HepG2 (cell line): ENCODE measurements around the gene KCNMB2. TPM values are rescaled to one million over a fixed set of nuclear protein-coding genes. Genes with fewer than 3 reads are reported as not detected.

Source experiments
- ATAC-seq: fragments of 200-7000 bp; cut with Tn5 transposase; 3 replicates; pipeline ENCODE4 v1.9.1; 2020; ENCODE audit warnings: mild to moderate bottlenecking, moderate library complexity
- BruUV-seq: library from RNA; stranded (reverse); fragments of 400-500 nt; replicated peaks from 2 replicates; lab custom pipeline; 2021; lab: Mats Ljungman, UMichigan
- CTCF ChIA-PET: fragments of 300-600 bp; formaldehyde crosslinking; extraction: SDS; loops from one replicate; lab custom pipeline; 2021; ENCODE audit warnings: low total read pairs, inconsistent platforms, low intra/inter-chr PET ratio; lab: Yijun Ruan, JAX
- POLR2A ChIA-PET: fragments of 350-600 bp; sonication (Branson Sonifier 250); formaldehyde crosslinking; loops from one replicate; lab custom pipeline; 2020; ENCODE audit warnings: antibody characterized with exemption, inconsistent platforms; lab: Yijun Ruan, JAX
- DNase-seq: peaks from one replicate; pipeline ENCODE4 v3.0.0-alpha.2; 2015; ENCODE audit warnings: low spot score
- FAIRE-seq: peaks from 3 replicates; lab custom pipeline; 2011; peaks lifted over from hg19 to GRCh38; lab: Jason Lieb, UNC
- H2AFZ ChIP-seq: one replicate; pipeline ENCODE4 v1.6.1; 2011; ENCODE audit warnings: low read length, inconsistent platforms
- H3K27ac ChIP-seq: fragments of 300-600 bp; 3 replicates; pipeline ENCODE4 v1.8.0; 2011; ENCODE audit warnings: mixed run types, mild to moderate bottlenecking, mixed read lengths, low read length, inconsistent platforms; ENCODE audit not compliant: insufficient read depth; ENCODE audit errors: extremely low read length
- H3K27me3 ChIP-seq, 2 experiments: fragments of 200-600 bp in 1 of 2; 2 replicates in 1 of 2; 3 replicates in 1 of 2; pipeline versions ENCODE4 v1.6.0 to v1.8.0; 2011; ENCODE audit warnings: low read length in 2 of 2, mild to moderate bottlenecking in 2 of 2, moderate library complexity in 2 of 2, inconsistent platforms in 1 of 2; ENCODE audit not compliant: insufficient read depth in 2 of 2, control insufficient read depth in 1 of 2
- H3K36me3 ChIP-seq, 2 experiments: fragments of 200-600 bp in 1 of 2; replicated peaks in 1 of 2; 2 replicates in 1 of 2; 3 replicates in 1 of 2; pipeline versions ENCODE4 v1.5.1 to v1.8.0; 2011; ENCODE audit warnings: low read length in 2 of 2, inconsistent platforms in 1 of 2; ENCODE audit not compliant: insufficient read depth in 2 of 2, control insufficient read depth in 1 of 2
- H3K4me1 ChIP-seq: 2 replicates; pipeline ENCODE4 v1.5.1; 2012; ENCODE audit warnings: low read length, inconsistent platforms; ENCODE audit not compliant: insufficient read depth
- H3K4me2 ChIP-seq: 2 replicates; pipeline ENCODE4 v1.6.0; 2011; ENCODE audit warnings: low read depth, low read length, inconsistent platforms
- H3K4me3 ChIP-seq, 3 experiments: fragments of 200-600 bp in 1 of 3; sonication (generic), shearing (Covaris generic) in 1 of 3; replicated peaks in 1 of 3; 2 replicates each; pipeline ENCODE4 v1.5.1; 2011 to 2016; ENCODE audit warnings: low read length in 3 of 3, inconsistent platforms in 2 of 3, low read depth in 2 of 3, mild to moderate bottlenecking in 2 of 3, control low read depth in 1 of 3, mixed read lengths in 1 of 3; ENCODE audit not compliant: insufficient read depth in 1 of 3
- H3K79me2 ChIP-seq: one replicate; pipeline ENCODE4 v1.6.1; 2011; ENCODE audit warnings: low read length, inconsistent platforms; ENCODE audit not compliant: insufficient read depth
- H3K9ac ChIP-seq: 2 replicates; pipeline ENCODE4 v1.6.0; 2011; ENCODE audit warnings: mild to moderate bottlenecking, low read depth, low read length, inconsistent platforms; ENCODE audit not compliant: insufficient read depth
- H3K9me3 ChIP-seq: 2 replicates; pipeline ENCODE4 v1.5.1; 2012; ENCODE audit warnings: mild to moderate bottlenecking, low read length
- H4K20me1 ChIP-seq: 2 replicates; pipeline ENCODE4 v1.6.0; 2011; ENCODE audit warnings: inconsistent platforms, mild to moderate bottlenecking, low read length, moderate library complexity; ENCODE audit not compliant: insufficient read depth
- CBX2 ChIP-seq, 2 experiments: fragments of 200-600 bp in 1 of 2; sonication (generic); formaldehyde crosslinking in 1 of 2; IDR thresholded peaks; 2 replicates each; pipeline versions ENCODE4 v1.7.0 to v1.8.1; 2018 to 2022; ENCODE audit warnings: low read depth in 2 of 2, low read length in 1 of 2, mild to moderate bottlenecking in 1 of 2, missing genetic modification reagents in 1 of 2
- CENPX ChIP-seq: sonication (generic); formaldehyde crosslinking; IDR thresholded peaks from 2 replicates; pipeline ENCODE4 v1.9.0; 2021; ENCODE audit warnings: mild to moderate bottlenecking, missing genetic modification reagents, moderate library complexity
- E2F2 ChIP-seq: sonication (generic); formaldehyde crosslinking; IDR thresholded peaks from 2 replicates; pipeline ENCODE4 v1.4.0; 2020; ENCODE audit warnings: missing genetic modification reagents, borderline replicate concordance
- JARID2 ChIP-seq: sonication (generic); formaldehyde crosslinking; IDR thresholded peaks from 2 replicates; pipeline ENCODE4 v1.8.1; 2023; ENCODE audit warnings: missing genetic modification reagents, inconsistent platforms; ENCODE audit not compliant: insufficient replicate concordance
- KLF15 ChIP-seq: sonication (generic); formaldehyde crosslinking; IDR thresholded peaks from 2 replicates; pipeline ENCODE4 v1.8.1; 2023; ENCODE audit warnings: borderline replicate concordance, mild to moderate bottlenecking, inconsistent platforms, missing genetic modification reagents, mixed read lengths
- LRRFIP1 ChIP-seq: sonication (generic); formaldehyde crosslinking; conservative IDR thresholded peaks from 2 replicates; pipeline ENCODE4 v1.4.0; 2020; ENCODE audit warnings: missing genetic modification reagents
- NAIF1 ChIP-seq: sonication (generic); formaldehyde crosslinking; IDR thresholded peaks from 2 replicates; pipeline ENCODE4 v1.5.0; 2020; ENCODE audit warnings: mild to moderate bottlenecking, missing genetic modification reagents, borderline replicate concordance
- POGK ChIP-seq: sonication (generic); formaldehyde crosslinking; conservative IDR thresholded peaks from 2 replicates; pipeline ENCODE4 v1.8.0; 2022; ENCODE audit warnings: mild to moderate bottlenecking, moderate library complexity, missing genetic modification reagents
- PTBP1 ChIP-seq: fragments of 200-400 bp; formaldehyde crosslinking; IDR thresholded peaks from 2 replicates; pipeline ENCODE4 v1.6.1; 2018; ENCODE audit warnings: low read length, low read depth; ENCODE audit not compliant: poor library complexity, severe bottlenecking
- SOX6 ChIP-seq, 2 experiments: fragments of 450-650 bp in 1 of 2; sonication (generic) in 1 of 2; formaldehyde crosslinking in 1 of 2; IDR thresholded peaks; 2 replicates each; pipeline versions ENCODE4 v1.4.0 to v1.6.1; 2017 to 2020; ENCODE audit warnings: antibody characterized with exemption in 1 of 2, mild to moderate bottlenecking in 1 of 2, missing genetic modification reagents in 1 of 2
- TBX3 ChIP-seq: fragments of 450-650 bp; IDR thresholded peaks from 2 replicates; pipeline ENCODE4 v1.6.1; 2017; ENCODE audit warnings: antibody characterized with exemption, mild to moderate bottlenecking, inconsistent platforms, borderline replicate concordance
- ZBTB1 ChIP-seq: sonication (generic); formaldehyde crosslinking; IDR thresholded peaks from 2 replicates; pipeline ENCODE4 v1.4.0; 2020; ENCODE audit warnings: missing genetic modification reagents, borderline replicate concordance
- ZFP91 ChIP-seq: sonication (generic); formaldehyde crosslinking; IDR thresholded peaks from 2 replicates; pipeline ENCODE4 v1.9.0; 2022; ENCODE audit warnings: missing genetic modification reagents, mild to moderate bottlenecking, borderline replicate concordance
- ZMAT5 ChIP-seq: sonication (generic); formaldehyde crosslinking; IDR thresholded peaks from 2 replicates; pipeline ENCODE4 v1.5.0; 2020; ENCODE audit warnings: mild to moderate bottlenecking, low read depth, missing genetic modification reagents, borderline replicate concordance
- ZNF740 ChIP-seq: sonication (generic); formaldehyde crosslinking; IDR thresholded peaks from 2 replicates; pipeline ENCODE4 v1.4.0; 2020; ENCODE audit warnings: missing genetic modification reagents
- WGBS: methylation state at CpG from one replicate; pipeline ENCODE4 v1.1.6; 2017; ENCODE audit warnings: low lambda C conversion rate; 5-methylcytosine and 5-hydroxymethylcytosine counted together
- in situ Hi-C: cut with HindIII; loops from 2 replicates; pipeline ENCODE4 v1.10.0; 2017; ENCODE audit warnings: low pct_unique_long_range_greater_than_20kb; ENCODE audit not compliant: extremely low pct_ligation_motif_present
- intact Hi-C: fragments of 100-400 bp; cut with micrococcal nuclease; formaldehyde crosslinking; loops from one replicate; pipeline ENCODE4 v1.10.0; 2022; ENCODE audit not compliant: unreplicated experiment
- polyA plus RNA-seq, 8 experiments: library from polyadenylated mRNA; depleted of rRNA in 3 of 8; stranded (reverse) in 7 of 8; unstranded in 1 of 8; fragments of >200 nt; fragmentation: Illumina TruSeq in 4 of 8; extraction: Trizol in 4 of 8; gene quantifications; 2 replicates each; pipeline versions ENCODE4 v1.2.1 to v1.2.3, GENCODE V29; 2011 to 2016; ENCODE audit warnings: low read depth in 4 of 8, missing spikeins in 1 of 8, mixed read lengths in 1 of 8; ENCODE audit not compliant: insufficient read depth in 1 of 8
- total RNA-seq, 5 experiments: library from RNA; depleted of rRNA; stranded (reverse); fragments of >200 nt; fragmentation: Illumina TruSeq; extraction: Trizol; gene quantifications; 2 replicates each; pipeline ENCODE4 v1.2.3, GENCODE V29; 2016; ENCODE audit warnings: low read depth in 1 of 5

The KCNMB2 gene
- total and polyA plus RNA-seq, 2 of the 13 experiments (the other 11 are each of a cell fraction or from before 2014, with no cell fraction given): not detected

- Histone ChIP-seq H3K4me2 (no peak overlapping the region), H2AFZ (no peak overlapping the region), H3K4me1 (no peaks in the 10 kb centered on the region), H3K27me3 (no peaks in the 10 kb centered on the region), H3K9ac (no peak overlapping the region), H3K9me3 (no peaks in the 10 kb centered on the region), H3K4me3 (no peak overlapping the region), H3K36me3 (no peaks in the 10 kb centered on the region), H4K20me1 (no peaks in the 10 kb centered on the region), H3K27ac (no peak overlapping the region), H3K79me2 (no peaks in the 10 kb centered on the region)
- BruUV-seq: no TSS peak
- DNase-seq (no peak), FAIRE-seq (no peak), ATAC-seq (no peak)
- 5% methylated on average over 2 of the region's 2 CpGs for WGBS
- POLR2A ChIA-PET: no interaction called here
- in situ Hi-C loops (no loop called here), intact Hi-C loops (no loop called here)
- CTCF ChIA-PET: no interaction called here
- TF ChIP-seq E2F2 (CRISPR knock-in tag) (no peak), KLF15 (CRISPR knock-in tag) (no peak), SOX6 (IDR thresholded peaks at IDR 0.05) (no peak), SOX6 (CRISPR knock-in tag; IDR thresholded peaks at IDR 0.05) (no peak), POGK (CRISPR knock-in tag) (no peak), ZMAT5 (CRISPR knock-in tag) (no peak), NAIF1 (CRISPR knock-in tag) (no peak), ZFP91 (CRISPR knock-in tag) (no peak), LRRFIP1 (CRISPR knock-in tag) (no peak), JARID2 (CRISPR knock-in tag) (no peak), ZBTB1 (CRISPR knock-in tag) (no peak), CBX2 (IDR thresholded peaks at IDR 0.05; ENCODE audit: low read depth, low read length) (no peak), CBX2 (CRISPR knock-in tag; IDR thresholded peaks at IDR 0.05; ENCODE audit: low read depth) (no peak), TBX3 (no peak), CENPX (CRISPR knock-in tag) (no peak), PTBP1 (no peak), ZNF740 (no peak)
Observed at GRCh38 chr3:178669758-178670157, 133.5 kb downstream of the KCNMB2 start.
